MM.1S (cell line): Measurements from ENCODE around the gene PGBD2.
"Not testable (repeated sequence)": the region's sequence is repeated elsewhere in the genome, so short reads cannot be mapped to it uniquely, and the experiment has no call there.

Source experiments
- EZH2 ChIP-seq: fragments of 300-600 bp; sonication (generic); optimal IDR thresholded peaks from 2 replicates; pipeline ENCODE3; 2017; ENCODE audit warnings: low read depth, mild to moderate bottlenecking, antibody characterized with exemption, low read length, mixed read lengths
- EZH2phosphoT487 ChIP-seq: fragments of 300-600 bp; sonication (generic); IDR thresholded peaks from 2 replicates; pipeline ENCODE4 v1.6.1; 2018; ENCODE audit warnings: antibody characterized with exemption, low read length
- TF ChIP-seq, protein P1 (sequence below): fragments of 300-600 bp; sonication (generic); IDR thresholded peaks from 2 replicates; pipeline ENCODE4 v1.5.1; 2016; ENCODE audit warnings: antibody characterized with exemption, low read length, mixed read lengths

DNA sequence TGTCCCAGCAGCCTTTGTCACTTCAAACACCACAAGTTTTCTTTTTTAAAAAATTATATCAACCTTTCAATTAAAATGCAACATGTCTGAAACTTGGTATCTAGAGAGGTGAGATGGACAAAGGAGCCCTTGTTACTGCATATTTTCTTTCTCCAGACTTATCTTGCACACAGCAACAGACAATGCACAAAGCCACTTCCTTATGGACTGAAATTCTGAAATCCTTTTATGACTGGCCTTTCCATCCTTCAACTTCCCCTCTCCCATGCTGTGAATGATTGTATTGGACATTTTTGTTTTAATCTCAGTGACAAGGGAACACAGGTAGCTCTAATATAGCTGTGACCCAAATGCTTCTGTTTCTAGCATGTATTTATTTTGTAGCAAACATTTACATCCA is 22.1 kb downstream of the PGBD2 start:
- TF ChIP-seq, protein P1, sequence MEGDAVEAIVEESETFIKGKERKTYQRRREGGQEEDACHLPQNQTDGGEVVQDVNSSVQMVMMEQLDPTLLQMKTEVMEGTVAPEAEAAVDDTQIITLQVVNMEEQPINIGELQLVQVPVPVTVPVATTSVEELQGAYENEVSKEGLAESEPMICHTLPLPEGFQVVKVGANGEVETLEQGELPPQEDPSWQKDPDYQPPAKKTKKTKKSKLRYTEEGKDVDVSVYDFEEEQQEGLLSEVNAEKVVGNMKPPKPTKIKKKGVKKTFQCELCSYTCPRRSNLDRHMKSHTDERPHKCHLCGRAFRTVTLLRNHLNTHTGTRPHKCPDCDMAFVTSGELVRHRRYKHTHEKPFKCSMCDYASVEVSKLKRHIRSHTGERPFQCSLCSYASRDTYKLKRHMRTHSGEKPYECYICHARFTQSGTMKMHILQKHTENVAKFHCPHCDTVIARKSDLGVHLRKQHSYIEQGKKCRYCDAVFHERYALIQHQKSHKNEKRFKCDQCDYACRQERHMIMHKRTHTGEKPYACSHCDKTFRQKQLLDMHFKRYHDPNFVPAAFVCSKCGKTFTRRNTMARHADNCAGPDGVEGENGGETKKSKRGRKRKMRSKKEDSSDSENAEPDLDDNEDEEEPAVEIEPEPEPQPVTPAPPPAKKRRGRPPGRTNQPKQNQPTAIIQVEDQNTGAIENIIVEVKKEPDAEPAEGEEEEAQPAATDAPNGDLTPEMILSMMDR = not testable (repeated sequence)
- not testable (repeated sequence) for TF ChIP-seq EZH2phosphoT487, EZH2
